Dedifferentiated amniotic fluid mesenchymal stem cell (primary cell): ENCODE measurements around the gene PAPOLG.
"Not testable (repeated sequence)": the region's sequence is repeated elsewhere in the genome, so short reads cannot be mapped to it uniquely, and the experiment has no call there.

Experiments used
- DNase-seq: peaks from one replicate; pipeline ENCODE4 v3.0.0-alpha.2; 2016; ENCODE audit errors: extremely low spot score

Gene PAPOLG

DNA sequence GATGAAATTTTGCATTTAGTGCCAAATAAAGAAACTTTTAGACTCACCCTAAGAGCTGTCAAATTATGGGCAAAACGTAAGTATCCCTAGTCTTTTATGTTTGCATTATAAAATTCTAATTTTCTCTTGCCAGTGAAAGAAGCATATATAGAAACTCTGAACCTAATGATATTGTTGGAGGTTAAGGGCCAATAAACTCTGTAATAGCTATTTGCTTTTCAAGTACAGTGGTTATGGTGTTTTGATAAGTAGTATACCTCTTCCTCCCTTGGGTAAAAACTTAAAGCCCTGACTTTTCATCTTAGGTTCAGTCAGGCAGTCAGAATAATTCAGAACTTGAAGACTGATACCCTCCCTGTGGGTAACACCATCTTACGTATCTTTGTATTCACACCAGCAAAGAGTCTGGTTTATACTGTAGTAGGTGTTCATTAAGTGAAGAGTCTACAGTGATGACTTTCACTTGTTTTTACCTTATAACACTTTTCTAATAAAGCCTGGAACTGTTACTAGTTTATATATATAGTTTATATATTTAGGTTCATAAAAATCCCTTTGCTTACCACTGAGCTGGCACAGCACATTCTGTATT lies 19.1 kb downstream of the PAPOLG start:
- no peak for DNase-seq

GRCh38 chr2:60778352-60778751 lies 22.3 kb downstream of the PAPOLG start:
- DNase-seq = no peak

DNA sequence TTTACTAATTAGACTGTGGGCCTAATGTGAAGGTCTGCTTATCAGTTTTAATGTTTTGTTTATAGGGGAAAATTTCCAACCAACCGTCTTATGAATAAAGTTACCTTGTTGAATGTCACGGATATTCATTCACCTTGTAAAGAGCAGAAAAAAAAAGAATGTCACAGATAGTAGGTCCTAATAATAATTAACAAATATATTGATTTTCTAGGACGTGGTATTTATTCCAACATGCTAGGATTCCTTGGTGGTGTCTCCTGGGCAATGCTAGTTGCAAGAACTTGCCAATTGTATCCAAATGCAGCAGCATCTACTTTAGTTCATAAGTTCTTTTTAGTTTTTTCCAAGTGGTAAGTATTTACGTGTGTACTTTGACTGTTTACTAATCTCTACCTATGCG lies 23.4 kb downstream of the PAPOLG start:
- DNase-seq = no peak

DNA sequence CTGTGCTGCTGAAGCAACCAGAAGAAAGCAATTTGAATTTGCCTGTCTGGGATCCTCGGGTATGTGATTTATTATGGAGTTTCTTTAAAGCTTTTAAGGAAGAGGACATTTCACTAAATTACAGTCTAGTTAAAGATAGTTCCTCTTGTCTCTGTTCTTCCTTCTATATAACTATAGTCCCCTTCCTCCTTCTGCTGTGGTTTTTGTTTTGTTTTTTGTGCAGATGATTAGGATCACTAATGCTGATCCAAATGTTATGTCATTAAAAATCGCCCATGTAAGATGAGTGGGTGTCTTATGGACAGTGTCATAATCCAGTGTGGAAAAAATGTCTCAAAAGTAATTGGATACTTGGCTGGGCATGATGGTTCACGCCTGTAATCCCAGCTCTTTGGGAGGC lies 24.7 kb downstream of the PAPOLG start:
- DNase-seq = no peak

DNA sequence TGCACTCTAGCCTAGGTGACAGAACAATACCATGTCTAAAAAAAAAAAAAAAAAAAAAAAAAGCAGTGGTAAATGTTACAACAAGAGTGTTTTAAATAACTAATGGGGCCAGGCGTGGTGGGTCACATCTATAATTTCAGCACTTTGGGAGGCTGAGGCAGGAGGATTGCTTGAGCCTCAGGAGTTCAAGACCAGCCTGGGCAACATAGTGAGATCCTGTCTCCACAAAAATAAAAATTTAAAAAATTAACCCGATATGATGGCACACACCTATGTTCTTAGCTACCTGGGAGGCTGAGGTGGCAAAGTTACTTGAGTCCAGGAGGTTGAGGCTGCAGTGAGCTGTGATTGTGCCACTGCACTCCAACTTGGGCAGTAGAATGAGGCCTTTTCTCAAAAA lies 37.1 kb downstream of the PAPOLG start:
- no peak for DNase-seq

DNA sequence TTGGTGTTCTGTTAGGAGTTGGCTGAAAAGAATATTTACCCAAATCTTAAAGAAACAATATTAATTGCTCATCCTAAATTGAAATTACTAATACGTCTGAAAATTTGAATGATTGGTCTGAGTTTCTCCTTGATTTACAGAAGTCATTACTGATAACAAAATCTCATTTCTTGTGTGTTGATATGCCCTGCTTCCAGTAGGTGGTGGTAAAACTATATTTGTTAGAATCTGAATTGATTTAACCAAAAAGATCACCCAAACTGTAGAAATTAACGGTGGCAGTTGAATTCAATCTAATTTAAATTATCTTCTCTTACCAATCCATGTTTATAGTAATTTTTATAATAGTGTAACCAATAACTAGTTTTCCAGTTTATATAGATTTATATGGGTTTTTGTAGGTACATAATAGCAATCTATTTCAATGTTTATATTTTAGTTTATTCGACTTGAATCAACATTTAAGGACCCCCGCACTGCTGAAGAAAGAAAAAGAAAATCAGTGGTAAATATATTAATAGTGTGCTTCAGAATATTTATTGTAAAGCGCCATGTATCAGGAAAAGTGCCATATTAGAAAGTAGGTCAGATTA lies 38.3 kb downstream of the PAPOLG start:
- no peak for DNase-seq

GRCh38 chr2:60796573-60797509 lies 40.8 kb downstream of the PAPOLG start:
- no peak for DNase-seq

- no peak for DNase-seq
Observed at GRCh38 chr2:60804473-60804872, 48.4 kb downstream of the PAPOLG start.

DNA sequence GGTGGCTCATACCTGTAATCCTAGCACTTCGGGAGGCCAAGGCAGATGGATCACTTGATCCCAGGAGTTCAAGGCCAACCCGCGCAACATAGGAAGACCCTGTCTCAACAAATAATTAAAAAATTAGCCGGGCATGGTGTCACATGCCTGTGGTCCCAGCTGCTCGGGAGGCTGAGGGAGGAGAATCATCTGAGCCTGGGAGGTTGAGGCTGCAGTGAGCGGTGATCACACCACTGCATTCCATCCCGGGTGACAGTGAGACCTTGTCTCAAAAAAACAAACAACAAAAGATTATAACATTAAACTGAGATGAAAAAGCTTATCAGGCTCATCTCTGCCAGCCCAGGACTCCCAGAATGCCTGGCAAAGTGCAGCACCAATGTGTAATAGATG lies 50.5 kb downstream of the PAPOLG start:
- no peak for DNase-seq

DNA sequence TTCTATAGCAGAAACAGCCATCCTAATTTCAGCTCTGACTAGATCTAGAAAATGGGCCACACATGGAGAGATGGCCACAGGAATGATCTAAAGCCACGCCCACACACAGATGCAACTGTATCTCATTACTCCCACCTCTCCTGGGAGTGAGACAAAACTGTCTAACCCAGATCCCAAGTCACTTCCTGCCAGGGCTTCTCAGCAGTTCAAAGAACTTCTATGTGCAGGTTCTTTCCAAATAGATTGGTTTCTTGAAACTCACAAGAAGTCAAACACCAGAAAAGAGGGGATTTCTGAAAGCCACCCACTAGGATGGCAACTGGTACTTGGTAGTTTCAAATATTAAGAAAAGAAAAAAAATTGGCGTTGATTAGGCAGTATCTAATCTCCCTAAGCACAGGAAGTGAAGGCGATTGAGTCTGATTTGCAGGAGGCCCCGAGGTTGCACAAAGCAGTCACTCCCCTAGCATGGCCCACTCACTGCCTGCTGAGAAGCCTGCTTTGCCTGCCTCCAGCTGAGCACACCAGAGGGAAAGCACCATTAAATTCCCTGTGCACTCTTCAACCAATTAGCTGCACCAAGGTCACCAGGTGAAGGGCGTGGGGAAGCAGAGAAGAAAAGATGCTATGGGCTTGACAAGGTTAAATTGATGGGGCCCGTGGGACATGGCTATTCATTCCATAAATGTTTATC lies 51.1 kb downstream of the PAPOLG start:
- no peak for DNase-seq

DNA sequence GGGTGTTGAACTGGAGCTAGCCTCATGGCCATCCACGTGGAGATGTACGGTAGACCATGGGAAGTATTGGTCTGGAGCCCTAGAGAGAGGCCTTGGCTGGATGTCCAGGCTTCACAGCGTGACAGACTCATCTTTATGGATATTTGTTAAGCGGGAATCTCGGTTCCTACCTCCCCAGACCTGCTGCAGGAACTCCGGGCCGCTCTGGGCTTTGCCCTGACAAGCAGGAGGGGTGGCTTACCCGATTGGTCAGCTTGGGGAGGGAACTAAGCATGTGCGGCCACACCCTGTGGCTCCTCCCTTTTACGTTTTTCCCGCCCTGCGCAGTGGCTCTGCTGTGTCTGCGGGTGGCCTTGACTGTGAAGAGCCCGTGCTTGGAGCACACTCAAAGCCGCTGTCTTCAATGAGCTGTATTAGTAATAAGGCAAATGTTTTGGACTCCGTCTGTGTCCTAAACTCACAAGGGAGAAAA lies 52.3 kb downstream of the PAPOLG start:
- DNase-seq = no peak

- DNase-seq = no peak
Observed at GRCh38 chr2:60811491-60812375, 55.7 kb downstream of the PAPOLG start.

DNA sequence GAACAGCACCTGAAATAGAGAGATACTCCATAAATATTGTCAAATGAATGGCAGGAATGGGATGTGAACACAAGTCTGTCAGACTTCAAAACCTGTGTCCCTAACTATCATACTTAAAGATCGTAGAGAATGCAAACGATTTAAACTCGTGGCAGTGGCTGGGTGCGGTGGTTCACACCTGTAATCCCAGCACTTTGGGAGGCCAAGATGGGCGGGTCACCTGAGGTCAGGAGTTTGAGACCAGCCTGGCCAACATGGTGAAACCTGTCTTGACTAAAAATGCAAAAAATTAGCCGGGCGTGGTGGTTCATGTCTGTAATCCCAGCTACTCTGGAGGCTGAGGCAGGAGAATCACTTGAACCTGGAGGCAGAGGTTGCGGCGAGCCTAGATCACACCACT lies 61.1 kb downstream of the PAPOLG start:
- DNase-seq = not testable (repeated sequence)

DNA sequence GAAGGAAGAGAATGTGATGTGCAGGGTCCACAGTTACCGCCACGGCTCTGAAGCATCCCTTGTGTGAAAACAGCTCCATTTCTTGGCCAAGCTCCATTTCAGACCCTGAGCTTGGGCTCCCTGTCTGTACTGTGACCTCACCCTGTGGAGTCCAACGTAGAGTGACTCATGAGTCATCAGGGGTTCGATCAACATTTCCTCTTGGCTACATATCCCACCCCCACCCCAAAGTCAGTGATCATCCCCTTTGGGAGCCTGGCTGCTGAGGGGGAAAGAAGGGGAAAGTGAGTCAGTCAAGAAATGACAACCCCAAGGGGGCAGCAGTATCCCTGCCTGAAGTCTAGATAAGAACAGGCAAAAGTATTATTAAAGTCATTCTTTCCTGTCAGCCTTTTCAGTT lies 62.2 kb downstream of the PAPOLG start:
- no peak for DNase-seq

DNA sequence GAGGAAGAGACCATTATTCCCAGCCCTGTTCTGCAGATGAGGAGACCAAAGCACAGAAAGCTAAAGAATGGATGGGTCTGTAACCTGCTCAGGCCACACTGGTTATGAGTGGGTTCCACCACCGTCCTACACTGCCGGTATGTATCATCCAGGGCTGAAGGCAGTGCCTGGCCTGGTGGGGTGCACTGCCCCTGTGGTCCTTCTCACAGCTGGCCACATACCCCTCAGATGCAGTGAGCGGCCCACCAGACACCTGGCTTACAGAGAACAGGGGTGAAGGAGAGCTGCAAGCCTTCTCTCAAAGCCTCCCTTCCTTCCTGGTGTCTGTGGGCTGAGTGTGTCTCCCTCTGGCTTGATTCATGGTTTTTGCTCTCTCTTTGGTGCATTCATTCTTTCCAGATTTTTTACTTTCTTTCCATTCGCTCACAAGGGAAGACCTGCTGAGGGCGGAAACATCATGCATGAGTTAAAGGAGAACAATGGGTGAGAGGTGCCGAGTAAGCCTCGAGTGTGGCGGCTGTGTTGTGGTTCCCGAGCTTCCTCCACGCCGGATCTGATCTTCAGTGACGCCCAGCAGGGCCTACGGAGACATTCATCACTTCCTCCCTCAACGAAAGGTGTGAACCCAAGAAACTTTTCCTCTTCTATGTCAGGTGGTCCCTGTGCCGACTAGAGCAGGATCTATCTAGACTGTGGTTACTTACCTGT lies 63.2 kb downstream of the PAPOLG start:
- no peak for DNase-seq

DNA sequence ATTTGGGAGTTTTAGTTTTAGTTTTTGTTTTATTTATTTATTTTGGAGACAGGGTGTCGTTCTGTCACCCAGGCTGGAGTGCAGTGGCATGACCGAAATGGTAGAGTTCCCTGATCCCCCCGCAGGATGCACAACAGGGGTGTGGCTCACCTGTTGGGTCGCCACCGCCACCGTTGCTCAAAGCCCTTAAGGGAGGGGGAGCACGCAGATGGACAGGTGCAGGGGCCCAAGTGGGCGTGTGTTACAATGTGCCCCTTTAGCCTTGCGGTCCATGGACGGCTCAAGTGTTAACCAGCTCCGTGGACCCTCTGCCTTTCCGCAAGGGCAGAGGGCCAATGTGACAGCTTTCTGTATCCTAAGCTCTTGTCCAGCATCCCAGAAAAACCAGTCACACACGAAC lies 63.9 kb downstream of the PAPOLG start:
- DNase-seq = no peak

- no peak for DNase-seq
Observed at GRCh38 chr2:60820416-60821132, 64.5 kb downstream of the PAPOLG start.

- DNase-seq = no peak
Observed at GRCh38 chr2:60821133-60821469, 65.0 kb downstream of the PAPOLG start.

DNA sequence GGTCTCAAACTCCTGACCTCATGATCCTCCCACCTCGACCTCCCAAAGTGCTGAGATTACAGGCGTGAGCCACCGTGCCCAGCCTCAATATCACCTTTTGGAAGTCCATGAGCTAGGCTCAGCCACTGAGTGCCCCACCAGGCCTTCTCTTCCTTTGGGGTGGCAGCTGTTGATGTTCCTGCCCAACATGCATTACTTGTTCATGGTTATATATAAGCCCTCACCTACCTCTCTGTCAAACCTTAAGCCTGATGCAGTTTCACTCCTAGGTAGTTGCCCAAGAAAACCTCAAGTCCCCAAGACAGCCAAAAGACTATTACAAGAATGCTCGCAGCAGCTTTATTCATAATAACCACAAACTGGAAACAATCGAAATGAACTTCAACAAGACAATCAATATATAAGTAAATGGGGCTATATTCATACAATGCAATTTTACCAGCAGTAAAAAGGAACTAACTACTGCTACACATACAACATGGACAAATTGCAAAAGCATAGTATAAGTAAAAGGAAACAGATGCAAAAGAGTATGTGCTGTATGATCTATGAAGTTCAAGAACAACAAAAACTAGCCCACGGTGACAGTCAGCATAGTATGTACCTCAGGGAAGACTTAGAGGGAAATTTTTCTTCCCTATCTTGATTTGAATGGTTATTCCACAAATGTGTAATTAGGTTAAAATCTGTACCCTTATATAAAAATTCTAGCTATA lies 65.7 kb downstream of the PAPOLG start:
- DNase-seq = no peak
